ENCODE measurements around the gene TCERG1L. TPM values are rescaled to one million over a fixed set of nuclear protein-coding genes. Genes with fewer than 3 reads are reported as not detected.

The TCERG1L gene
- total RNA-seq, 1 donor from 2014 or later = not detected

DNA sequence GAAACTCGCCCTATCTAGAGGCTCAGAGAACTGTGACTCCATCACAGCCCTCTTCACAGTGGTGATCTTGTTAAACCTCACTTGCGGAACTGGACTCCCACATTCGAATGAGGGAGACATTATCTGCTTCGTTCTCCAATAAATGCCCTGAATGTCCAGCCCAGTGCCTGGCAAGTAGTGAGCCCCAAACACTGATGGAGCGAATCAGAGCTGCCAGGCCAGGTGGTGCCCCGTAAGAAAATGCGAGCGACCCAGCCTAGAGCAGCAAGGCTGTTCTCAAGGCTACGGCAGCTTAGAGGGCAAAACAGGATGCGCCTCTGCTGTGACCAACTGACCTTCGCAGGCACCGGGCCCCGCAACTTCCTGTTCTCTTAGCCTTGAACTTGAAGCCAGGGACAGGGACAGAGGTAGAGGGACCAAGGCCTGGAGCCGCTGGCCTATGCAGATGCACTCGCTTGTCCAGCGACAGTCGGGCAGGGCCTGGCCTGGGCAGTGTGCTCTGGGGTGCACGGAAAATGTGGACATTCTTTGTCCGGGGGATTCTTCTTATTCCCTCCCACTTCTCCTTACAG is 217.6 kb downstream of the TCERG1L start:
- H3K4me3 ChIP-seq = no peak overlapping the region
- intact Hi-C loops (cut with DNase I) = no loop called here
- no peaks in the 10 kb centered on the region for H3K9me3 ChIP-seq
- no peaks in the 10 kb centered on the region for H3K27me3 ChIP-seq
- no peak for ATAC-seq
- H3K36me3 ChIP-seq = no peaks in the 10 kb centered on the region
- TF ChIP-seq CTCF (IDR thresholded peaks at IDR 0.05) = no peak
- no peaks in the 10 kb centered on the region for H3K4me1 ChIP-seq
- no peak for DNase-seq
- H3K27ac ChIP-seq = no peak overlapping the region

DNA sequence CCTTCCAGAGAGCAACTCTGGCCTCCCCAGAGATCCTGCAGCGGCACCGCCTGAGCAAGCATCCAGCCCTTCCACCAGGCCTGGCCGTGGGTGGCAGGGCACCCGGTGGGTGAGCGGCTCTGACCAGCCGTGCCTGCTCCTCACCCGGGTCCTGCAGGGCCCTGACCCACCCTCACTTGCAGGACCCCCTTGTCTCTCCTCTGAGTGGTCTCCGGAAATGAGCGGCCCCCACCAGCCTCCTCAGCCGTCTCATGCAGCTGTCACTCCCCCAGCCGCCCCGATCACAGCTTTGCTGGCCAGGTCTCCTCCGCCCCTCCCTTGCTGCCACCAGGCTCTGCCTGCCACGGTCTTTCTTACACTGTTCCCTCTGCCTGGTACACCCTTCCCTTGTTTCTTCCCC is 218.2 kb downstream of the TCERG1L start:
- Histone ChIP-seq H3K4me3 (no peak overlapping the region), H3K36me3 (no peaks in the 10 kb centered on the region), H3K9me3 (no peaks in the 10 kb centered on the region), H3K27me3 (peaks cover 2% of the 10 kb centered on the region), H3K27ac (no peak overlapping the region), H3K4me1 (no peaks in the 10 kb centered on the region)
- no peak for TF ChIP-seq CTCF (IDR thresholded peaks at IDR 0.05)
- intact Hi-C loops (cut with DNase I) = no loop called here
- no peak for DNase-seq
- no peak for ATAC-seq

- Histone ChIP-seq H3K4me1 (no peaks in the 10 kb centered on the region), H3K27ac (no peak overlapping the region), H3K36me3 (no peaks in the 10 kb centered on the region), H3K4me3 (no peak overlapping the region), H3K9me3 (no peaks in the 10 kb centered on the region), H3K27me3 (peaks cover 5% of the 10 kb centered on the region)
- TF ChIP-seq CTCF (IDR thresholded peaks at IDR 0.05) = no peak
- intact Hi-C loops (cut with DNase I) = no loop called here
- no peak for ATAC-seq
- DNase-seq = no peak
Measured at GRCh38 chr10:131092876-131093275, 218.6 kb downstream of the TCERG1L start.

- no peaks in the 10 kb centered on the region for H3K9me3 ChIP-seq
- no peak for TF ChIP-seq CTCF (IDR thresholded peaks at IDR 0.05)
- ATAC-seq (no peak), DNase-seq (no peak)
- peaks cover 5% of the 10 kb centered on the region for H3K27me3 ChIP-seq
- no peak overlapping the region for H3K4me3 ChIP-seq
- no peaks in the 10 kb centered on the region for H3K4me1 ChIP-seq
- intact Hi-C loops (cut with DNase I) = no loop called here
- H3K27ac ChIP-seq = no peak overlapping the region
- no peaks in the 10 kb centered on the region for H3K36me3 ChIP-seq
Measured at GRCh38 chr10:131092386-131092785, 219.1 kb downstream of the TCERG1L start.

DNA sequence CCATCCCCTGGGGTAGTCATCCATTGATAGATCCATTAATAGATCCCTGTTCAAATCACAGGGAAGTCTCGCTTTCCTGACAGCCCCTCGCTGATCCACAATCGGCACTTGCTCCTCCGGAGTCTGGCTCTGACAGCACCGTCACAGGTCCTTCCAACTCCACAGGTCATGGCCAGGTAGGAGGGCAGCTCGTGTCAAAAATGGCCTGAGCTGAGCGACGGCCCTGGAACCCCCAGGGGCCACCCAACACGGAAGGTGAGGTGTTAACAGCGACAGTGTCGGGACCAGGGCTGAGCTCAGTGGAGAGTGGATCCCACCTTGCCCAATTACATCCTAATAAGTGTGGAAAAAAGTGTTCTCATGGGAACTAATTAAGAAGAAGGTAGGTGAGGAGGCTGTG is 219.8 kb downstream of the TCERG1L start:
- no peak for TF ChIP-seq CTCF (IDR thresholded peaks at IDR 0.05)
- intact Hi-C loops (cut with DNase I) = no loop called here
- H3K4me1 ChIP-seq = no peaks in the 10 kb centered on the region
- ATAC-seq = no peak
- DNase-seq = no peak
- H3K36me3 ChIP-seq = no peaks in the 10 kb centered on the region
- H3K27me3 ChIP-seq = peaks cover 5% of the 10 kb centered on the region
- H3K4me3 ChIP-seq = no peak overlapping the region
- no peaks in the 10 kb centered on the region for H3K9me3 ChIP-seq
- no peak overlapping the region for H3K27ac ChIP-seq

All from upper lobe of right lung (tissue), 1 donor.